GM23338 (cell line): ENCODE data around the gene PAPPA. TPM values are rescaled to one million over a fixed set of nuclear protein-coding genes. Genes with fewer than 3 reads are reported as not detected.

ENCODE experiments used
- ATAC-seq: fragments of 200-7000 bp; cut with Tn5 transposase; 3 replicates; pipeline ENCODE4 v1.9.1; 2020
- DNase-seq: peaks from one replicate; pipeline ENCODE4 v3.0.0-alpha.2; 2015; ENCODE audit warnings: low spot score
- H2AFZ ChIP-seq: fragments of 200-600 bp; sonication (generic); 2 replicates; pipeline ENCODE4 v1.8.0; 2016; ENCODE audit warnings: antibody characterized with exemption, mild to moderate bottlenecking, moderate library complexity
- H3F3A ChIP-seq: fragments of 200-600 bp; sonication (generic); replicated peaks from 2 replicates; pipeline ENCODE4 v1.8.0; 2017; ENCODE audit warnings: antibody characterized with exemption, mixed run types, low read depth
- H3K27ac ChIP-seq: fragments of 200-600 bp; sonication (generic); 2 replicates; pipeline ENCODE4 v1.6.1; 2016; ENCODE audit warnings: low read depth
- H3K27me3 ChIP-seq: fragments of 200-600 bp; sonication (generic); 2 replicates; pipeline ENCODE4 v1.8.0; 2016; ENCODE audit warnings: mild to moderate bottlenecking, mixed run types, moderate library complexity; ENCODE audit not compliant: insufficient read depth
- H3K36me3 ChIP-seq: fragments of 200-600 bp; sonication (generic); 2 replicates; pipeline ENCODE4 v1.8.0; 2016; ENCODE audit warnings: mild to moderate bottlenecking; ENCODE audit not compliant: insufficient read depth
- H3K4me1 ChIP-seq: fragments of 200-600 bp; sonication (generic); 2 replicates; pipeline ENCODE4 v1.8.0; 2016; ENCODE audit warnings: mild to moderate bottlenecking, moderate library complexity; ENCODE audit not compliant: insufficient read depth
- H3K4me2 ChIP-seq: fragments of 200-600 bp; sonication (generic); 2 replicates; pipeline ENCODE4 v1.7.1; 2017; ENCODE audit warnings: mixed run types
- H3K4me3 ChIP-seq: fragments of 200-600 bp; sonication (generic); 2 replicates; pipeline ENCODE4 v1.6.1; 2016; ENCODE audit warnings: mixed run types
- H3K79me2 ChIP-seq: fragments of 200-600 bp; sonication (generic); replicated peaks from 2 replicates; pipeline ENCODE4 v1.8.0; 2017; ENCODE audit warnings: mild to moderate bottlenecking; ENCODE audit not compliant: insufficient read depth
- H3K9me2 ChIP-seq: fragments of 200-600 bp; sonication (generic); 2 replicates; pipeline ENCODE4 v1.8.0; 2017; ENCODE audit not compliant: insufficient read depth
- H4K20me1 ChIP-seq: fragments of 200-600 bp; sonication (generic); replicated peaks from 2 replicates; pipeline ENCODE4 v1.8.0; 2017; ENCODE audit warnings: mild to moderate bottlenecking; ENCODE audit not compliant: insufficient read depth
- H3K27ac Mint-ChIP-seq: 2 replicates; pipeline ENCODE4 v1.8.0; 2020; ENCODE audit warnings: inconsistent platforms, mild to moderate bottlenecking, moderate library complexity, mixed read lengths
- H3K27me3 Mint-ChIP-seq: 3 replicates; pipeline ENCODE4 v1.8.0; 2022; ENCODE audit warnings: low read depth, mild to moderate bottlenecking, moderate library complexity, mixed read lengths, inconsistent platforms; ENCODE audit not compliant: insufficient read depth, poor library complexity
- H3K36me3 Mint-ChIP-seq: 3 replicates; pipeline ENCODE4 v1.8.0; 2021; ENCODE audit warnings: low read depth, mild to moderate bottlenecking, inconsistent platforms, moderate library complexity, mixed read lengths
- H3K4me1 Mint-ChIP-seq: 3 replicates; pipeline ENCODE4 v1.8.0; 2020; ENCODE audit warnings: mild to moderate bottlenecking, inconsistent platforms, mixed read lengths
- H3K4me3 Mint-ChIP-seq: 3 replicates; pipeline ENCODE4 v1.8.0; 2021; ENCODE audit warnings: moderate library complexity, mild to moderate bottlenecking, inconsistent platforms, mixed read lengths
- H3K9me3 Mint-ChIP-seq: 3 replicates; pipeline ENCODE4 v1.8.0; 2020; ENCODE audit warnings: moderate library complexity, mild to moderate bottlenecking, inconsistent platforms, mixed read lengths
- CREB1 ChIP-seq: fragments of 250-450 bp; sonication (Bioruptor Pico); IDR thresholded peaks from 2 replicates; pipeline ENCODE4 v1.5.0; 2020; ENCODE audit warnings: low read depth, mild to moderate bottlenecking, moderate library complexity
- CTCF ChIP-seq, 2 experiments: fragments of 200-600 bp in 1 of 2; sonication (generic) in 1 of 2; conservative IDR thresholded peaks; 2 replicates each; pipeline versions ENCODE4 v1.5.1 to v1.6.1; 2016 to 2017; ENCODE audit warnings: antibody characterized with exemption in 2 of 2, low read depth in 2 of 2, mild to moderate bottlenecking in 2 of 2, moderate library complexity in 1 of 2
- ETS1 ChIP-seq: IDR thresholded peaks from 2 replicates; pipeline ENCODE4 v1.6.1; 2016; ENCODE audit warnings: antibody characterized with exemption
- EZH2 ChIP-seq: fragments of 200-600 bp; sonication (generic); IDR thresholded peaks from one replicate; pipeline ENCODE4 v1.8.0; 2017; ENCODE audit warnings: antibody characterized with exemption, mild to moderate bottlenecking, low read depth; ENCODE audit not compliant: unreplicated experiment
- EZH2phosphoT487 ChIP-seq: fragments of 200-600 bp; sonication (generic); IDR thresholded peaks from one replicate; pipeline ENCODE4 v1.8.1; 2018; ENCODE audit warnings: antibody characterized with exemption; ENCODE audit not compliant: unreplicated experiment
- JUNB ChIP-seq: IDR thresholded peaks from one replicate; pipeline ENCODE4 v1.6.1; 2016; ENCODE audit warnings: antibody characterized with exemption; ENCODE audit not compliant: unreplicated experiment
- NANOG ChIP-seq: IDR thresholded peaks from 2 replicates; pipeline ENCODE4 v1.6.1; 2016; ENCODE audit warnings: antibody characterized with exemption, borderline replicate concordance
- POLR2AphosphoS5 ChIP-seq: IDR thresholded peaks from 2 replicates; pipeline ENCODE4 v1.6.1; 2016; ENCODE audit warnings: antibody characterized with exemption, low read depth
- STAT1 ChIP-seq: IDR thresholded peaks from one replicate; pipeline ENCODE4 v1.6.1; 2016; ENCODE audit warnings: antibody characterized with exemption; ENCODE audit not compliant: unreplicated experiment
- ZNF114 ChIP-seq: fragments of 250-450 bp; sonication (Bioruptor Pico); IDR thresholded peaks from 2 replicates; pipeline ENCODE4 v1.5.0; 2020; ENCODE audit warnings: mild to moderate bottlenecking, moderate library complexity
- ZNF331 ChIP-seq: fragments of 250-450 bp; sonication (Bioruptor Pico); IDR thresholded peaks from 2 replicates; pipeline ENCODE4 v1.5.0; 2020; ENCODE audit warnings: low read depth, mild to moderate bottlenecking, moderate library complexity
- ZNF462 ChIP-seq: fragments of 250-450 bp; sonication (Bioruptor Pico); IDR thresholded peaks from 2 replicates; pipeline ENCODE4 v1.5.0; 2020; ENCODE audit warnings: mild to moderate bottlenecking, moderate library complexity
- polyA plus RNA-seq: library from polyadenylated mRNA; unstranded; fragments of >200 nt; fragmentation: Nextera tagmentation; extraction: Ambion mirVana; gene quantifications from 2 replicates; pipeline ENCODE4 v1.2.1, GENCODE V29; 2016
- total RNA-seq: library from RNA; depleted of rRNA; stranded (reverse); fragments of >200 nt; shearing (Covaris generic); gene quantifications from 2 replicates; pipeline ENCODE4 v1.2.3, GENCODE V29; 2014
- TF ChIP-seq, protein P1 (sequence below): IDR thresholded peaks from one replicate; pipeline ENCODE4 v1.6.1; 2018; ENCODE audit warnings: antibody characterized with exemption; ENCODE audit not compliant: unreplicated experiment

Gene PAPPA
- total and polyA plus RNA-seq, 2 experiments from 2014 or later, result 0.38 to 0.66 TPM

- no peak overlapping the region for H3K27ac Mint-ChIP-seq
- H3K79me2 ChIP-seq, result no peaks in the 10 kb centered on the region
- no peak overlapping the region for H2AFZ ChIP-seq
- H3K4me1 ChIP-seq, result no peaks in the 10 kb centered on the region
- H3K4me2 ChIP-seq, result no peak overlapping the region
- ATAC-seq (no peak), DNase-seq (no peak)
- H3K27me3 Mint-ChIP-seq, result peaks cover 4% of the 10 kb centered on the region
- no peak overlapping the region for H3K4me3 Mint-ChIP-seq
- no peaks in the 10 kb centered on the region for H3F3A ChIP-seq
- no peak for TF ChIP-seq POLR2AphosphoS5
- TF ChIP-seq CTCF (conservative IDR thresholded peaks at IDR 0.05; ENCODE audit: low read depth in 2 of 2), result no peak
- no peak for TF ChIP-seq ZNF331
- no peak for TF ChIP-seq CREB1 (CRISPR knock-in tag)
- TF ChIP-seq, protein P1, sequence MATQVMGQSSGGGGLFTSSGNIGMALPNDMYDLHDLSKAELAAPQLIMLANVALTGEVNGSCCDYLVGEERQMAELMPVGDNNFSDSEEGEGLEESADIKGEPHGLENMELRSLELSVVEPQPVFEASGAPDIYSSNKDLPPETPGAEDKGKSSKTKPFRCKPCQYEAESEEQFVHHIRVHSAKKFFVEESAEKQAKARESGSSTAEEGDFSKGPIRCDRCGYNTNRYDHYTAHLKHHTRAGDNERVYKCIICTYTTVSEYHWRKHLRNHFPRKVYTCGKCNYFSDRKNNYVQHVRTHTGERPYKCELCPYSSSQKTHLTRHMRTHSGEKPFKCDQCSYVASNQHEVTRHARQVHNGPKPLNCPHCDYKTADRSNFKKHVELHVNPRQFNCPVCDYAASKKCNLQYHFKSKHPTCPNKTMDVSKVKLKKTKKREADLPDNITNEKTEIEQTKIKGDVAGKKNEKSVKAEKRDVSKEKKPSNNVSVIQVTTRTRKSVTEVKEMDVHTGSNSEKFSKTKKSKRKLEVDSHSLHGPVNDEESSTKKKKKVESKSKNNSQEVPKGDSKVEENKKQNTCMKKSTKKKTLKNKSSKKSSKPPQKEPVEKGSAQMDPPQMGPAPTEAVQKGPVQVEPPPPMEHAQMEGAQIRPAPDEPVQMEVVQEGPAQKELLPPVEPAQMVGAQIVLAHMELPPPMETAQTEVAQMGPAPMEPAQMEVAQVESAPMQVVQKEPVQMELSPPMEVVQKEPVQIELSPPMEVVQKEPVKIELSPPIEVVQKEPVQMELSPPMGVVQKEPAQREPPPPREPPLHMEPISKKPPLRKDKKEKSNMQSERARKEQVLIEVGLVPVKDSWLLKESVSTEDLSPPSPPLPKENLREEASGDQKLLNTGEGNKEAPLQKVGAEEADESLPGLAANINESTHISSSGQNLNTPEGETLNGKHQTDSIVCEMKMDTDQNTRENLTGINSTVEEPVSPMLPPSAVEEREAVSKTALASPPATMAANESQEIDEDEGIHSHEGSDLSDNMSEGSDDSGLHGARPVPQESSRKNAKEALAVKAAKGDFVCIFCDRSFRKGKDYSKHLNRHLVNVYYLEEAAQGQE, result no peak
- TF ChIP-seq ZNF114 (CRISPR knock-in tag), result no peak
- no peak for TF ChIP-seq EZH2phosphoT487
- TF ChIP-seq ETS1, result no peak
- no peak for TF ChIP-seq JUNB
- TF ChIP-seq EZH2, result no peak
- TF ChIP-seq ZNF462 (CRISPR knock-in tag), result no peak
- TF ChIP-seq NANOG, result no peak
- TF ChIP-seq STAT1, result no peak
- no peaks in the 10 kb centered on the region for H3K36me3 ChIP-seq
- H3K27me3 ChIP-seq, result no peaks in the 10 kb centered on the region
- H3K4me1 Mint-ChIP-seq, result peaks cover 9% of the 10 kb centered on the region; the same call in 2 of the 3 replicates
- no peaks in the 10 kb centered on the region for H4K20me1 ChIP-seq
- no peak overlapping the region for H3K27ac ChIP-seq
- H3K9me3 Mint-ChIP-seq, result no peaks in the 10 kb centered on the region
- H3K9me2 ChIP-seq, result 0 out of 2 replicates have a peak, but pooled peaks cover 5% of the 10 kb centered on the region
- no peak overlapping the region for H3K4me3 ChIP-seq
- H3K36me3 Mint-ChIP-seq, result no peaks in the 10 kb centered on the region
Measured at GRCh38 chr9:116390303-116391228, 237.0 kb downstream of the PAPPA start.
